HG03558 (cell line): Measurements from ENCODE around the gene NDUFA11.
"Not testable (repeated sequence)": the region's sequence is repeated elsewhere in the genome, so short reads cannot be mapped to it uniquely, and the experiment has no call there.

Source experiments
- ATAC-seq: cut with Tn5 transposase; IDR thresholded peaks from one replicate; pipeline ENCODE4 v1.9.1; 2021; ENCODE audit warnings: moderate number of reproducible peaks; ENCODE audit not compliant: unreplicated experiment; ENCODE audit errors: extremely low read depth

The NDUFA11 gene

GRCh38 chr19:5864725-5865486 is 38.7 kb downstream of the NDUFA11 start:
- no peak for ATAC-seq

- ATAC-seq = no peak
Measured at GRCh38 chr19:5864013-5864720, 39.4 kb downstream of the NDUFA11 start.

- no peak for ATAC-seq
Measured at GRCh38 chr19:5863030-5863665, 40.4 kb downstream of the NDUFA11 start.

GRCh38 chr19:5857203-5858081 is 46.1 kb downstream of the NDUFA11 start:
- ATAC-seq = no peak

- ATAC-seq = not testable (repeated sequence)
Measured at GRCh38 chr19:5855151-5855550, 48.4 kb downstream of the NDUFA11 start.

GRCh38 chr19:5854121-5854520 is 49.5 kb downstream of the NDUFA11 start:
- ATAC-seq = not testable (repeated sequence)

DNA sequence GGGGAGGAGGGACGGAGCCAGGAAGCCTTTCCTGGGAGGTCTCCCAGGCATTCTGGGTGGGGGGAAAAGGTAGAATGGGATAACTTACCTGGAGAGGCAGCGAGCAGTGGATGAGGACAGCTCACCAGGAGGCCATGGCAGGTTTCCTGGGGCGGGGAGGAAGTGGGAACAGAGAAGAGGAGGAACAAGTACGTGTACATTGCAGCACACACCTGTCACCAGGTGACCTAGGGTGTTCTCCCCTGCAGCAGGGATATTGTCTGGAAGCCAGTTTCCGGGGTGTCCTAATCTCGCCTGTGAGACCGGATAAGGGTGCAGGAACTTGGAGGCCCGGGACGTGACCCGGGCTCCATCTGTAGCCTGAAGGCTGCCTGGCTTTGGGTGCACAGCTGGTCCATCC is 52.3 kb downstream of the NDUFA11 start, which contains the start of gene FUT3:
FUT3 (minus strand) TSS at position 148 of the 400 bp plus-strand sequence.
- ATAC-seq = no peak

GRCh38 chr19:5850743-5851293 is 52.8 kb downstream of the NDUFA11 start:
- no peak for ATAC-seq

- ATAC-seq = no peak
Measured at GRCh38 chr19:5850189-5850588, 53.4 kb downstream of the NDUFA11 start.

DNA sequence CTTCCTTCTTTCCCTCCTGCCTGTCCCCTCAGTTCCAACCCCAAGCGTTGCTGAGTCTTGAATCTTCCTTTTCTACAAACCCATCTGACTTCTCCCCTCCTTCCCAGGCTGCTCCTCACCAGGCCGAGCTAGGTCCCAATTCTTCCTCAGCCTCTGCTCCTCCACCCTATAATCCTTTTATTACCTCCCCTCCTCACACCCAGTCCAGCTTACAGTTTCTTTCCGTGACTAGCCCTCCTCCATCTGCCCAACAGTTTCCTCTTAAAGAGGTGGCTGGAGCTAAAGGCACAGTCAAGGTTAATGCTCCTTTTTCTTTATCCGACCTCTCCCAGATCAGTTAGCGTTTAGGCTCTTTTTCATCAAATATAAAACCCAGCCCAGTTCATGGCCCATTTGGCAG is 55.0 kb downstream of the NDUFA11 start:
- ATAC-seq = not testable (repeated sequence)

- ATAC-seq = not testable (repeated sequence)
Measured at GRCh38 chr19:5847846-5848245, 55.7 kb downstream of the NDUFA11 start.
